WTC11 (cell line): ENCODE measurements around the gene FASN. TPM values are rescaled to one million over a fixed set of nuclear protein-coding genes. Genes with fewer than 3 reads are reported as not detected.

Experiments
- ATAC-seq: fragments of 200-7000 bp; cut with Tn5 transposase; 2 replicates; pipeline ENCODE4 v1.10.0; 2021; ENCODE audit warnings: mild to moderate bottlenecking, moderate library complexity
- CTCF ChIA-PET: fragments of 300-600 bp; sonication (Branson Sonifier 250); formaldehyde crosslinking; loops from one replicate; lab custom pipeline; 2021; ENCODE audit warnings: antibody characterized with exemption; lab: Charles Lee
- POLR2A ChIA-PET: fragments of 350-600 bp; sonication (Branson Sonifier 250); formaldehyde crosslinking; loops from one replicate; lab custom pipeline; 2021; ENCODE audit warnings: antibody characterized with exemption; lab: Charles Lee
- DNase-seq: peaks from one replicate; pipeline ENCODE4 v3.0.0; 2021; ENCODE audit warnings: low spot score
- H3K27ac Mint-ChIP-seq: 2 replicates; pipeline ENCODE4 v1.8.0; 2021; ENCODE audit warnings: mixed read lengths
- H3K27me3 Mint-ChIP-seq: 2 replicates; pipeline ENCODE4 v1.8.0; 2021; ENCODE audit warnings: low read depth, mild to moderate bottlenecking, moderate library complexity, mixed read lengths
- H3K36me3 Mint-ChIP-seq: 2 replicates; pipeline ENCODE4 v1.8.0; 2021; ENCODE audit warnings: mixed read lengths
- H3K4me1 Mint-ChIP-seq: 2 replicates; pipeline ENCODE4 v1.8.0; 2022; ENCODE audit warnings: mixed read lengths
- H3K4me3 Mint-ChIP-seq: 2 replicates; pipeline ENCODE4 v1.8.0; 2021; ENCODE audit warnings: mild to moderate bottlenecking, moderate library complexity, mixed read lengths
- H3K9me3 Mint-ChIP-seq: 2 replicates; pipeline ENCODE4 v1.8.0; 2021; ENCODE audit warnings: mixed read lengths
- CDX4 ChIP-seq: fragments of 250-450 bp; sonication (Bioruptor Pico); IDR thresholded peaks from 2 replicates; pipeline ENCODE4 v1.9.0; 2021; ENCODE audit warnings: moderate library complexity, mild to moderate bottlenecking, inconsistent platforms, borderline replicate concordance
- CREB1 ChIP-seq: sonication (generic); formaldehyde crosslinking; IDR thresholded peaks from 2 replicates; pipeline ENCODE4 v1.8.0; 2023; ENCODE audit warnings: mild to moderate bottlenecking, missing genetic modification reagents
- EMX1 ChIP-seq: fragments of 250-450 bp; sonication (Bioruptor Pico); IDR thresholded peaks from 2 replicates; pipeline ENCODE4 v1.8.0; 2021; ENCODE audit warnings: mild to moderate bottlenecking
- ETV6 ChIP-seq: sonication (generic); formaldehyde crosslinking; IDR thresholded peaks from 2 replicates; pipeline ENCODE4 v1.8.1; 2022; ENCODE audit warnings: mild to moderate bottlenecking, missing genetic modification reagents
- FOXJ3 ChIP-seq: sonication (generic); formaldehyde crosslinking; IDR thresholded peaks from 2 replicates; pipeline ENCODE4 v1.9.0; 2021; ENCODE audit warnings: missing genetic modification reagents, mild to moderate bottlenecking, borderline replicate concordance
- FOXP1 ChIP-seq: sonication (generic); formaldehyde crosslinking; IDR thresholded peaks from 2 replicates; pipeline ENCODE4 v1.8.0; 2022; ENCODE audit warnings: missing genetic modification reagents, mild to moderate bottlenecking, moderate library complexity, borderline replicate concordance
- KAT7 ChIP-seq: sonication (generic); formaldehyde crosslinking; IDR thresholded peaks from 2 replicates; pipeline ENCODE4 v1.8.1; 2023; ENCODE audit warnings: missing genetic modification reagents, mild to moderate bottlenecking, borderline replicate concordance
- NFE2L1 ChIP-seq: sonication (generic); formaldehyde crosslinking; IDR thresholded peaks from 2 replicates; pipeline ENCODE4 v1.8.1; 2023; ENCODE audit warnings: missing genetic modification reagents
- OVOL2 ChIP-seq: fragments of 250-450 bp; sonication (Bioruptor Pico); IDR thresholded peaks from 2 replicates; pipeline ENCODE4 v1.9.0; 2021; ENCODE audit warnings: mild to moderate bottlenecking, borderline replicate concordance
- PRDM15 ChIP-seq: sonication (generic); formaldehyde crosslinking; IDR thresholded peaks from 2 replicates; pipeline ENCODE4 v1.8.0; 2022; ENCODE audit warnings: missing genetic modification reagents
- PREB ChIP-seq: sonication (generic); formaldehyde crosslinking; IDR thresholded peaks from 2 replicates; pipeline ENCODE4 v1.8.1; 2022; ENCODE audit warnings: mild to moderate bottlenecking, missing genetic modification reagents, moderate library complexity, borderline replicate concordance
- ZNF219 ChIP-seq: sonication (generic); formaldehyde crosslinking; IDR thresholded peaks from 2 replicates; pipeline ENCODE4 v1.8.0; 2023; ENCODE audit warnings: missing genetic modification reagents, mild to moderate bottlenecking, borderline replicate concordance
- ZNF423 ChIP-seq: fragments of 250-450 bp; sonication (Bioruptor Pico); IDR thresholded peaks from 2 replicates; pipeline ENCODE4 v2.1.2; 2022; ENCODE audit warnings: mild to moderate bottlenecking, moderate library complexity
- total RNA-seq: library from RNA; stranded (reverse); gene quantifications from 3 replicates; pipeline ENCODE4 v1.2.3, GENCODE V29; 2021

Gene FASN
- total RNA-seq, 1 experiment from 2014 or later, result 742 TPM

GRCh38 chr17:82056729-82057621, 41.1 kb downstream of the FASN start:
- no peak overlapping the region for H3K27ac Mint-ChIP-seq
- no peak for ATAC-seq
- TF ChIP-seq CREB1 (CRISPR knock-in tag), result no peak
- TF ChIP-seq KAT7 (CRISPR knock-in tag), result no peak
- TF ChIP-seq FOXP1 (CRISPR knock-in tag), result no peak
- no peak for TF ChIP-seq EMX1 (CRISPR knock-in tag)
- no peak for TF ChIP-seq ZNF219 (CRISPR knock-in tag)
- no peak for TF ChIP-seq PRDM15 (CRISPR knock-in tag)
- no peak for TF ChIP-seq NFE2L1
- no peak for TF ChIP-seq ETV6
- TF ChIP-seq ZNF423 (CRISPR knock-in tag), result no peak
- no peak for TF ChIP-seq FOXJ3 (CRISPR knock-in tag)
- TF ChIP-seq, all 79 proteins: peak for 0
- no peaks in the 10 kb centered on the region for H3K27me3 Mint-ChIP-seq
- no peaks in the 10 kb centered on the region for H3K9me3 Mint-ChIP-seq
- no peaks in the 10 kb centered on the region for H3K4me1 Mint-ChIP-seq
- no peak for DNase-seq
- H3K36me3 Mint-ChIP-seq, result peaks cover 8% of the 10 kb centered on the region; the same call in 1 of the 2 replicates
- H3K4me3 Mint-ChIP-seq, result no peak overlapping the region
- POLR2A ChIA-PET, result no interaction called here
- CTCF ChIA-PET, result interaction anchor here (1.0 to 2.9 kb wide), 2 partner anchors 19 to 26 kb away, joined by 3 to 11 read pairs; partner anchors contain the start of gene DCXR

GRCh38 chr17:82055965-82056728, 41.9 kb downstream of the FASN start:
- no peaks in the 10 kb centered on the region for H3K9me3 Mint-ChIP-seq
- H3K27me3 Mint-ChIP-seq, result no peaks in the 10 kb centered on the region
- POLR2A ChIA-PET, result no interaction called here
- no peak overlapping the region for H3K4me3 Mint-ChIP-seq
- DNase-seq (no peak), ATAC-seq (no peak)
- H3K36me3 Mint-ChIP-seq, result peaks cover 8% of the 10 kb centered on the region; the same call in 1 of the 2 replicates
- CTCF ChIA-PET, result interaction anchor here (1.0 to 2.9 kb wide), 2 partner anchors 19 to 26 kb away, joined by 3 to 11 read pairs; partner anchors contain the start of gene DCXR
- H3K4me1 Mint-ChIP-seq, result no peaks in the 10 kb centered on the region
- H3K27ac Mint-ChIP-seq, result no peak overlapping the region
- TF ChIP-seq PREB (CRISPR knock-in tag) (peak; percentile 29; the same call in 1 of the 2 replicates), CDX4 (no peak), OVOL2 (CRISPR knock-in tag) (no peak)
